HCT116 (cell line): ENCODE results near the gene FREM1. TPM values are rescaled to one million over a fixed set of nuclear protein-coding genes. Genes with fewer than 3 reads are reported as not detected.

Source experiments
- ATAC-seq: fragments of 200-7000 bp; cut with Tn5 transposase; 2 replicates; pipeline ENCODE4 v1.9.1; 2020; ENCODE audit warnings: mild to moderate bottlenecking, moderate library complexity
- BruUV-seq: library from RNA; stranded (reverse); fragments of 400-500 nt; replicated peaks from 2 replicates; lab custom pipeline; 2021; lab: Mats Ljungman, UMichigan
- CTCF ChIA-PET: fragments of 300-600 bp; sonication (Branson Sonifier 250); formaldehyde crosslinking; loops from one replicate; lab custom pipeline; 2021; ENCODE audit warnings: antibody characterized with exemption; lab: Charles Lee
- POLR2A ChIA-PET: fragments of 300-600, 350-600 bp; sonication (Branson Sonifier 250); formaldehyde crosslinking; loops from one replicate; lab custom pipeline; 2021; ENCODE audit warnings: antibody characterized with exemption; lab: Charles Lee
- RAD21 ChIA-PET, 2 experiments: fragments of 300-600 bp; sonication (Branson Sonifier 250); formaldehyde crosslinking; loops; one replicate each; lab custom pipeline; 2023; ENCODE audit warnings: low total read pairs in 2 of 2; ENCODE audit not compliant: uncharacterized antibody in 2 of 2, unreplicated experiment in 2 of 2, low non-redundant PET in 1 of 2; lab: Charles Lee
- DNase-seq: peaks from one replicate; pipeline ENCODE4 v3.0.0-alpha.2; 2010; ENCODE audit warnings: low read depth, low spot score
- H2AFZ ChIP-seq: fragments of 200-600 bp; shearing (Covaris generic), sonication (generic); 2 replicates; pipeline ENCODE4 v1.6.1; 2017; ENCODE audit warnings: low read depth, mixed run types, mixed read lengths, antibody characterized with exemption, low read length; ENCODE audit not compliant: poor library complexity, severe bottlenecking
- H3K27ac ChIP-seq: 2 replicates; pipeline ENCODE4 v1.5.1; 2012; ENCODE audit warnings: low read depth, low read length
- H3K27me3 ChIP-seq: fragments of 200-600 bp; sonication (generic); 2 replicates; pipeline ENCODE4 v1.6.1; 2016; ENCODE audit warnings: mixed run types, low read length, mixed read lengths; ENCODE audit not compliant: insufficient read depth
- H3K36me3 ChIP-seq, 2 experiments: fragments of 200-500 bp in 1 of 2; fragments of 200-600 bp in 1 of 2; sonication (Bioruptor generic) in 1 of 2; sonication (generic) in 1 of 2; 2 replicates each; pipeline versions ENCODE4 v1.5.1 to v1.6.1; 2014 to 2016; ENCODE audit warnings: low read length in 2 of 2, inconsistent platforms in 1 of 2, mixed read lengths in 1 of 2, mixed run types in 1 of 2; ENCODE audit not compliant: insufficient read depth in 2 of 2, control insufficient read depth in 1 of 2
- H3K4me1 ChIP-seq, 2 experiments: fragments of 200-600 bp in 1 of 2; sonication (generic) in 1 of 2; 2 replicates each; pipeline versions ENCODE4 v1.5.1 to v1.6.1; 2012 to 2017; ENCODE audit warnings: low read length in 2 of 2, inconsistent platforms in 1 of 2, mild to moderate bottlenecking in 1 of 2, mixed read lengths in 1 of 2, mixed run types in 1 of 2, moderate library complexity in 1 of 2; ENCODE audit not compliant: insufficient read depth in 2 of 2, control insufficient read depth in 1 of 2
- H3K4me2 ChIP-seq: fragments of 200-600 bp; sonication (generic); 2 replicates; pipeline ENCODE4 v1.6.1; 2017; ENCODE audit warnings: mixed run types, low read length, mixed read lengths
- H3K4me3 ChIP-seq, 2 experiments: fragments of 200-600 bp in 1 of 2; sonication (generic) in 1 of 2; replicated peaks in 1 of 2; 2 replicates each; pipeline ENCODE4 v1.5.1; 2011 to 2016; ENCODE audit warnings: low read length in 2 of 2, control low read depth in 1 of 2, low read depth in 1 of 2, mild to moderate bottlenecking in 1 of 2, mixed read lengths in 1 of 2, mixed run types in 1 of 2
- H3K79me2 ChIP-seq: fragments of 200-600 bp; sonication (generic); 2 replicates; pipeline ENCODE4 v1.6.1; 2017; ENCODE audit warnings: mild to moderate bottlenecking, mixed run types, low read length, moderate library complexity, mixed read lengths; ENCODE audit not compliant: insufficient read depth
- H3K9ac ChIP-seq: fragments of 200-600 bp; sonication (generic); 2 replicates; pipeline ENCODE4 v1.6.1; 2016; ENCODE audit warnings: low read length, mixed read lengths
- H3K9me2 ChIP-seq: fragments of 200-600 bp; sonication (generic), shearing (Covaris generic); 2 replicates; pipeline ENCODE4 v1.6.1; 2017; ENCODE audit warnings: mixed run types, mild to moderate bottlenecking, moderate library complexity; ENCODE audit not compliant: insufficient read depth
- H3K9me3 ChIP-seq, 2 experiments: fragments of 200-500 bp in 1 of 2; fragments of 200-600 bp in 1 of 2; sonication (Bioruptor generic) in 1 of 2; sonication (generic) in 1 of 2; 2 replicates each; pipeline ENCODE4 v1.6.1; 2014 to 2017; ENCODE audit warnings: low read length in 2 of 2, mixed read lengths in 2 of 2, inconsistent platforms in 1 of 2, low read depth in 1 of 2, mild to moderate bottlenecking in 1 of 2, mixed run types in 1 of 2, moderate library complexity in 1 of 2; ENCODE audit not compliant: control insufficient read depth in 1 of 2, insufficient read depth in 1 of 2
- H4K20me1 ChIP-seq: fragments of 200-600 bp; sonication (generic), shearing (Covaris generic); 2 replicates; pipeline ENCODE4 v1.6.1; 2017; ENCODE audit warnings: mixed run types, mild to moderate bottlenecking, moderate library complexity; ENCODE audit not compliant: insufficient read depth
- CBX3 ChIP-seq: IDR thresholded peaks from 2 replicates; pipeline ENCODE4 v1.6.1; 2012; ENCODE audit warnings: low read depth
- CEBPB ChIP-seq: IDR thresholded peaks from 2 replicates; pipeline ENCODE4 v1.6.1; 2012; ENCODE audit warnings: low read depth
- ELF1 ChIP-seq: IDR thresholded peaks from 2 replicates; pipeline ENCODE4 v1.6.1; 2012; ENCODE audit warnings: low read depth, borderline replicate concordance
- EZH2 ChIP-seq: fragments of 200-600 bp; sonication (generic); IDR thresholded peaks from 2 replicates; pipeline ENCODE4 v1.6.1; 2017; ENCODE audit warnings: antibody characterized with exemption, mixed run types
- EZH2phosphoT487 ChIP-seq: fragments of 200-600 bp; IDR thresholded peaks from 2 replicates; pipeline ENCODE4 v1.6.1; 2018; ENCODE audit warnings: antibody characterized with exemption, borderline replicate concordance
- FOSL1 ChIP-seq: IDR thresholded peaks from 2 replicates; pipeline ENCODE4 v1.6.1; 2012; ENCODE audit warnings: low read depth
- JUND ChIP-seq: IDR thresholded peaks from 2 replicates; pipeline ENCODE4 v1.6.1; 2012
- POLR2A ChIP-seq: IDR thresholded peaks from 2 replicates; pipeline ENCODE4 v1.7.0; 2011; ENCODE audit warnings: borderline replicate concordance; ENCODE audit not compliant: insufficient read depth, insufficient read length; ENCODE audit errors: extremely low read depth
- POLR2AphosphoS5 ChIP-seq: IDR thresholded peaks from 2 replicates; pipeline ENCODE4 v1.6.1; 2011; ENCODE audit warnings: mild to moderate bottlenecking, low read depth, low read length, moderate library complexity
- SP1 ChIP-seq: IDR thresholded peaks from 2 replicates; pipeline ENCODE4 v1.6.1; 2012; ENCODE audit warnings: low read depth
- SRF ChIP-seq: IDR thresholded peaks from 2 replicates; pipeline ENCODE4 v1.6.1; 2012; ENCODE audit warnings: low read depth
- TCF7L2 ChIP-seq: IDR thresholded peaks from 2 replicates; pipeline ENCODE4 v1.7.0; 2011; ENCODE audit warnings: borderline replicate concordance, inconsistent platforms; ENCODE audit not compliant: insufficient read depth, insufficient read length; ENCODE audit errors: extremely low read depth
- YY1 ChIP-seq: IDR thresholded peaks from 2 replicates; pipeline ENCODE4 v1.6.1; 2011; ENCODE audit warnings: low read length, low read depth, moderate library complexity, mild to moderate bottlenecking; ENCODE audit not compliant: insufficient replicate concordance; ENCODE audit errors: extremely low read depth
- ZFX ChIP-seq: fragments of 450-650 bp; IDR thresholded peaks from 2 replicates; pipeline ENCODE4 v1.6.1; 2017
- ZNF274 ChIP-seq: fragments of 200-500 bp; sonication (Bioruptor generic); IDR thresholded peaks from 2 replicates; pipeline ENCODE4 v1.6.1; 2014; ENCODE audit warnings: mild to moderate bottlenecking, low read depth, low read length, inconsistent platforms
- intact Hi-C: fragments of 100-400 bp; cut with micrococcal nuclease; formaldehyde crosslinking; loops from 2 replicates; pipeline ENCODE4 v1.10.0; 2022
- total RNA-seq: library from RNA; stranded (reverse); gene quantifications from one replicate; pipeline ENCODE4 v1.2.1, GENCODE V29; 2021; ENCODE audit not compliant: unreplicated experiment
- TF ChIP-seq, protein P1 (sequence below): IDR thresholded peaks from 2 replicates; pipeline ENCODE4 v1.6.1; 2012; ENCODE audit warnings: low read depth
- TF ChIP-seq, protein P2 (sequence below): IDR thresholded peaks from 2 replicates; pipeline ENCODE4 v1.6.1; 2012
- TF ChIP-seq, protein P3 (sequence below): IDR thresholded peaks from 2 replicates; pipeline ENCODE4 v1.6.1; 2012
- TF ChIP-seq, protein P4 (sequence below), 3 experiments: fragments of 200-600 bp in 1 of 3; sonication (generic) in 1 of 3; IDR thresholded peaks in 2 of 3; conservative IDR thresholded peaks in 1 of 3; 2 replicates each; pipeline ENCODE4 v1.5.1; 2012 to 2017; ENCODE audit warnings: low read depth in 2 of 3, low read length in 2 of 3, antibody characterized with exemption in 1 of 3, borderline replicate concordance in 1 of 3, control low read depth in 1 of 3, mild to moderate bottlenecking in 1 of 3, mixed read lengths in 1 of 3, mixed run types in 1 of 3, moderate library complexity in 1 of 3; ENCODE audit not compliant: insufficient read depth in 1 of 3

The FREM1 gene
- total RNA-seq, 1 experiment from 2014 or later: 0.12 TPM

DNA sequence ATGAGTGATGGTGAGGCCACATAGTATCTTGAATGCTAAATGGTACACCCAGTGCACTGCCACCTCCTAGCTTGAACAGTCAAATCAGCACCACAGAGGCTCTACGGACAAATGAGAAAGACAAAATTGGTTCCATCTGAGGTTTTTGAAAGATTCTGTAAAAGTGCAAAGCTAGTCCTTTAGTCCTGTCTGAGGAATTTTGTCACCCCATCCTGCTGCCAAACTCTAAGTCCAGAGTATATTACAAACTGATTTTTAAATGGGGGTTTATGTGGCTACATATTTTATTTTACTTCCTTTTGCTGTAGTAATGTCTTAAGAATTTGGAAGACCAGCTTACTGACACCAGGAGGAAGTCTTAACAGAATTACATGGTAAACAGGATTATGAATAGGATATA is 7.7 kb downstream of the FREM1 start:
- ATAC-seq (no peak), DNase-seq (no peak)
- Histone ChIP-seq H3K4me2 (no peak overlapping the region), H3K9ac (no peak overlapping the region), H3K4me1 (no peaks in the 10 kb centered on the region), H2AFZ (no peak overlapping the region), H3K9me3 (no peaks in the 10 kb centered on the region), H3K27me3 (peaks cover 3% of the 10 kb centered on the region; the same call in 1 of the 2 replicates), H3K9me2 (no peaks in the 10 kb centered on the region), H3K27ac (no peak overlapping the region), H3K79me2 (no peaks in the 10 kb centered on the region), H3K4me3 (no peak overlapping the region), H3K36me3 (no peaks in the 10 kb centered on the region), H4K20me1 (no peaks in the 10 kb centered on the region)
- TF ChIP-seq FOSL1 (no peak), CBX3 (no peak), EZH2 (no peak), YY1 (no peak), POLR2AphosphoS5 (no peak), CEBPB (no peak), SP1 (no peak), JUND (no peak), ZNF274 (no peak), ELF1 (no peak), POLR2A (no peak), EZH2phosphoT487 (no peak), TCF7L2 (no peak), ZFX (no peak), SRF (no peak)
- TF ChIP-seq, protein P1, sequence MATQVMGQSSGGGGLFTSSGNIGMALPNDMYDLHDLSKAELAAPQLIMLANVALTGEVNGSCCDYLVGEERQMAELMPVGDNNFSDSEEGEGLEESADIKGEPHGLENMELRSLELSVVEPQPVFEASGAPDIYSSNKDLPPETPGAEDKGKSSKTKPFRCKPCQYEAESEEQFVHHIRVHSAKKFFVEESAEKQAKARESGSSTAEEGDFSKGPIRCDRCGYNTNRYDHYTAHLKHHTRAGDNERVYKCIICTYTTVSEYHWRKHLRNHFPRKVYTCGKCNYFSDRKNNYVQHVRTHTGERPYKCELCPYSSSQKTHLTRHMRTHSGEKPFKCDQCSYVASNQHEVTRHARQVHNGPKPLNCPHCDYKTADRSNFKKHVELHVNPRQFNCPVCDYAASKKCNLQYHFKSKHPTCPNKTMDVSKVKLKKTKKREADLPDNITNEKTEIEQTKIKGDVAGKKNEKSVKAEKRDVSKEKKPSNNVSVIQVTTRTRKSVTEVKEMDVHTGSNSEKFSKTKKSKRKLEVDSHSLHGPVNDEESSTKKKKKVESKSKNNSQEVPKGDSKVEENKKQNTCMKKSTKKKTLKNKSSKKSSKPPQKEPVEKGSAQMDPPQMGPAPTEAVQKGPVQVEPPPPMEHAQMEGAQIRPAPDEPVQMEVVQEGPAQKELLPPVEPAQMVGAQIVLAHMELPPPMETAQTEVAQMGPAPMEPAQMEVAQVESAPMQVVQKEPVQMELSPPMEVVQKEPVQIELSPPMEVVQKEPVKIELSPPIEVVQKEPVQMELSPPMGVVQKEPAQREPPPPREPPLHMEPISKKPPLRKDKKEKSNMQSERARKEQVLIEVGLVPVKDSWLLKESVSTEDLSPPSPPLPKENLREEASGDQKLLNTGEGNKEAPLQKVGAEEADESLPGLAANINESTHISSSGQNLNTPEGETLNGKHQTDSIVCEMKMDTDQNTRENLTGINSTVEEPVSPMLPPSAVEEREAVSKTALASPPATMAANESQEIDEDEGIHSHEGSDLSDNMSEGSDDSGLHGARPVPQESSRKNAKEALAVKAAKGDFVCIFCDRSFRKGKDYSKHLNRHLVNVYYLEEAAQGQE: no peak
- TF ChIP-seq, protein P2, sequence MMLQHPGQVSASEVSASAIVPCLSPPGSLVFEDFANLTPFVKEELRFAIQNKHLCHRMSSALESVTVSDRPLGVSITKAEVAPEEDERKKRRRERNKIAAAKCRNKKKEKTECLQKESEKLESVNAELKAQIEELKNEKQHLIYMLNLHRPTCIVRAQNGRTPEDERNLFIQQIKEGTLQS: no peak
- TF ChIP-seq, protein P3, sequence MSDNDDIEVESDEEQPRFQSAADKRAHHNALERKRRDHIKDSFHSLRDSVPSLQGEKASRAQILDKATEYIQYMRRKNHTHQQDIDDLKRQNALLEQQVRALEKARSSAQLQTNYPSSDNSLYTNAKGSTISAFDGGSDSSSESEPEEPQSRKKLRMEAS: no peak
- TF ChIP-seq, protein P4, sequence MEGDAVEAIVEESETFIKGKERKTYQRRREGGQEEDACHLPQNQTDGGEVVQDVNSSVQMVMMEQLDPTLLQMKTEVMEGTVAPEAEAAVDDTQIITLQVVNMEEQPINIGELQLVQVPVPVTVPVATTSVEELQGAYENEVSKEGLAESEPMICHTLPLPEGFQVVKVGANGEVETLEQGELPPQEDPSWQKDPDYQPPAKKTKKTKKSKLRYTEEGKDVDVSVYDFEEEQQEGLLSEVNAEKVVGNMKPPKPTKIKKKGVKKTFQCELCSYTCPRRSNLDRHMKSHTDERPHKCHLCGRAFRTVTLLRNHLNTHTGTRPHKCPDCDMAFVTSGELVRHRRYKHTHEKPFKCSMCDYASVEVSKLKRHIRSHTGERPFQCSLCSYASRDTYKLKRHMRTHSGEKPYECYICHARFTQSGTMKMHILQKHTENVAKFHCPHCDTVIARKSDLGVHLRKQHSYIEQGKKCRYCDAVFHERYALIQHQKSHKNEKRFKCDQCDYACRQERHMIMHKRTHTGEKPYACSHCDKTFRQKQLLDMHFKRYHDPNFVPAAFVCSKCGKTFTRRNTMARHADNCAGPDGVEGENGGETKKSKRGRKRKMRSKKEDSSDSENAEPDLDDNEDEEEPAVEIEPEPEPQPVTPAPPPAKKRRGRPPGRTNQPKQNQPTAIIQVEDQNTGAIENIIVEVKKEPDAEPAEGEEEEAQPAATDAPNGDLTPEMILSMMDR (IDR thresholded peaks at IDR 0.05 in 2 of 3, conservative IDR thresholded peaks at IDR 0.05 in 1 of 3; ENCODE audit: borderline replicate concordance in 1 of 3, insufficient read depth in 1 of 3, low read depth in 2 of 3, low read length in 2 of 3): no peak
- ChIA-PET RAD21 (no interaction called here), POLR2A (no interaction called here), CTCF (no interaction called here)
- intact Hi-C loops: no loop called here
- no TSS peak for BruUV-seq
